A673 (cell line): Measurements from ENCODE around the gene ELP4. TPM values are rescaled to one million over a fixed set of nuclear protein-coding genes. Genes with fewer than 3 reads are reported as not detected.
A peak's percentile ranks its signal among the peaks of the same experiment; 100 is the strongest.

ENCODE experiments used
- BruUV-seq: library from RNA; stranded (reverse); fragments of 400-500 nt; replicated peaks from 2 replicates; lab custom pipeline; 2021; lab: Mats Ljungman, UMichigan
- CTCF ChIA-PET: fragments of 300-600 bp; sonication (Branson Sonifier 250); formaldehyde crosslinking; loops from one replicate; lab custom pipeline; 2022; ENCODE audit warnings: antibody characterized with exemption; lab: Charles Lee
- POLR2A ChIA-PET: fragments of 300-600 bp; sonication (Branson Sonifier 250); formaldehyde crosslinking; loops from one replicate; lab custom pipeline; 2022; ENCODE audit warnings: antibody characterized with exemption; ENCODE audit not compliant: low non-redundant PET; lab: Charles Lee
- DNase-seq: peaks from one replicate; pipeline ENCODE4 v3.0.0-alpha.2; 2015; ENCODE audit warnings: low spot score
- H3K27ac ChIP-seq: fragments of 200-600 bp; sonication (generic); 2 replicates; pipeline ENCODE4 v1.5.1; 2016; ENCODE audit warnings: mixed run types, low read depth, mild to moderate bottlenecking, mixed read lengths, antibody characterized with exemption, low read length; ENCODE audit not compliant: poor library complexity, severe bottlenecking
- H3K27me3 ChIP-seq: fragments of 200-600 bp; sonication (generic); replicated peaks from 2 replicates; pipeline ENCODE4 v1.6.1; 2017; ENCODE audit warnings: mixed run types, low read depth, mild to moderate bottlenecking, mixed read lengths, antibody characterized with exemption, low read length; ENCODE audit not compliant: insufficient read depth, poor library complexity
- H3K36me3 ChIP-seq: fragments of 200-600 bp; sonication (generic); 2 replicates; pipeline ENCODE4 v1.6.1; 2016; ENCODE audit warnings: mixed run types, mild to moderate bottlenecking, mixed read lengths, antibody characterized with exemption, low read length; ENCODE audit not compliant: insufficient read depth, poor library complexity, severe bottlenecking
- H3K4me1 ChIP-seq: fragments of 200-600 bp; sonication (generic); 2 replicates; pipeline ENCODE4 v1.6.1; 2017; ENCODE audit warnings: mixed run types, mild to moderate bottlenecking, mixed read lengths, antibody characterized with exemption, low read length; ENCODE audit not compliant: insufficient read depth, poor library complexity, severe bottlenecking
- H3K4me3 ChIP-seq: fragments of 200-600 bp; sonication (generic); 2 replicates; pipeline ENCODE4 v1.5.1; 2016; ENCODE audit warnings: low read depth, mixed run types, mild to moderate bottlenecking, mixed read lengths, low read length; ENCODE audit not compliant: poor library complexity, severe bottlenecking
- H3K9me3 ChIP-seq: fragments of 200-600 bp; sonication (generic); 2 replicates; pipeline ENCODE4 v1.6.1; 2016; ENCODE audit warnings: mixed run types, low read depth, mild to moderate bottlenecking, mixed read lengths, antibody characterized with exemption, low read length; ENCODE audit not compliant: poor library complexity, severe bottlenecking
- EZH2 ChIP-seq: fragments of 200-600 bp; sonication (generic); IDR thresholded peaks from 2 replicates; pipeline ENCODE4 v1.6.1; 2017; ENCODE audit warnings: borderline replicate concordance, low read depth, mild to moderate bottlenecking, mixed read lengths, antibody characterized with exemption, low read length; ENCODE audit not compliant: poor library complexity, severe bottlenecking
- intact Hi-C: fragments of 100-400 bp; cut with micrococcal nuclease; formaldehyde crosslinking; loops from one replicate; pipeline ENCODE4 v1.10.0; 2022; ENCODE audit not compliant: unreplicated experiment
- total RNA-seq: library from RNA; stranded (reverse); gene quantifications from 2 replicates; pipeline ENCODE4 v1.2.3, GENCODE V29; 2021
- TF ChIP-seq, protein P1 (sequence below): fragments of 300-800, 200-600 bp; sonication (generic); conservative IDR thresholded peaks from 2 replicates; pipeline ENCODE4 v1.5.1; 2017; ENCODE audit warnings: low read depth, mild to moderate bottlenecking, antibody characterized with exemption, low read length, moderate library complexity, mixed read lengths

The ELP4 gene
- total RNA-seq, 1 experiment from 2014 or later: 49.4 TPM

DNA sequence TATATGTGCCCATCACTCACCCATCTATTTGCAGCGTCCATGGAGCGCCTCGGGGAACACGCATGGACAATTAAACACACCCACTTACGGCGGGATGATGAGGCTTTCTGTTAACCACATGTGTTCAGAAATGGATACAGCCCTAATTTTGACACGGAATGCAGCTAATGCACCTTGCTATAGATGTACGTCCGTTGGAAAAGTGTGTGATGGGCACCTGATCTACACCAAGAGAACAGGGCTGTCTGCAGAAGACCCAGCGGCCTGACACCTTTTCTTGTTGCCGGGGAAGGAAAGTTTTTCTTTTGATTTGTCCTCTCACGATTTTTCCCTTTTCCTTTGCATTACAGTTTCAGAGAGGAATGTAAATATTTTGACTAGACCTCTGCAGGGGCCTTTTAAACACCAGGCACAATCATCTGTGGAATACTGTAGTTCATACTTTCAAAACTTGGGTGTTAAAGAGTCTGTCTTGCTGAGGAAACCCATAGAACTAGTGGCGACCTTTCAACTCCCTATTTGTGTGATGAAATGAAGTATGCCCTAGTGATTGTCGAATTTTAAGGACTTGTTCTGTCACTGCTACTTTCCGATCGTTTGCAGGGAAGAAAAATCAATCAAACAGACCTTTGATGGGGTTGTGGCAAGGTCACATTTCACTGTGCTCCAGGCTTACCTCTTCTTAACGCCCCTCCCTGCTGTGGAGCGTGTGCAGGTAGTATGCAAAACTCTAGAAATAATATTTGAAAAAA, 318.1 kb downstream of the ELP4 start:
- no peaks in the 10 kb centered on the region for H3K9me3 ChIP-seq
- peak overlapping the region; percentile 5 for H3K4me3 ChIP-seq
- BruUV-seq: no TSS peak
- DNase-seq: no peak
- H3K27ac ChIP-seq: no peak overlapping the region
- intact Hi-C loops: no loop called here
- H3K36me3 ChIP-seq: no peaks in the 10 kb centered on the region
- H3K4me1 ChIP-seq: peaks cover 19% of the 10 kb centered on the region
- CTCF ChIA-PET: interaction anchor here (0.6 kb wide), 1 partner anchor 343 kb away, joined by 3 read pairs; no protein-coding TSS in a partner anchor
- POLR2A ChIA-PET: no interaction called here
- peak; percentile 82 for TF ChIP-seq EZH2
- TF ChIP-seq, protein P1, sequence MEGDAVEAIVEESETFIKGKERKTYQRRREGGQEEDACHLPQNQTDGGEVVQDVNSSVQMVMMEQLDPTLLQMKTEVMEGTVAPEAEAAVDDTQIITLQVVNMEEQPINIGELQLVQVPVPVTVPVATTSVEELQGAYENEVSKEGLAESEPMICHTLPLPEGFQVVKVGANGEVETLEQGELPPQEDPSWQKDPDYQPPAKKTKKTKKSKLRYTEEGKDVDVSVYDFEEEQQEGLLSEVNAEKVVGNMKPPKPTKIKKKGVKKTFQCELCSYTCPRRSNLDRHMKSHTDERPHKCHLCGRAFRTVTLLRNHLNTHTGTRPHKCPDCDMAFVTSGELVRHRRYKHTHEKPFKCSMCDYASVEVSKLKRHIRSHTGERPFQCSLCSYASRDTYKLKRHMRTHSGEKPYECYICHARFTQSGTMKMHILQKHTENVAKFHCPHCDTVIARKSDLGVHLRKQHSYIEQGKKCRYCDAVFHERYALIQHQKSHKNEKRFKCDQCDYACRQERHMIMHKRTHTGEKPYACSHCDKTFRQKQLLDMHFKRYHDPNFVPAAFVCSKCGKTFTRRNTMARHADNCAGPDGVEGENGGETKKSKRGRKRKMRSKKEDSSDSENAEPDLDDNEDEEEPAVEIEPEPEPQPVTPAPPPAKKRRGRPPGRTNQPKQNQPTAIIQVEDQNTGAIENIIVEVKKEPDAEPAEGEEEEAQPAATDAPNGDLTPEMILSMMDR: no peak
- peaks cover 100% of the 10 kb centered on the region for H3K27me3 ChIP-seq

DNA sequence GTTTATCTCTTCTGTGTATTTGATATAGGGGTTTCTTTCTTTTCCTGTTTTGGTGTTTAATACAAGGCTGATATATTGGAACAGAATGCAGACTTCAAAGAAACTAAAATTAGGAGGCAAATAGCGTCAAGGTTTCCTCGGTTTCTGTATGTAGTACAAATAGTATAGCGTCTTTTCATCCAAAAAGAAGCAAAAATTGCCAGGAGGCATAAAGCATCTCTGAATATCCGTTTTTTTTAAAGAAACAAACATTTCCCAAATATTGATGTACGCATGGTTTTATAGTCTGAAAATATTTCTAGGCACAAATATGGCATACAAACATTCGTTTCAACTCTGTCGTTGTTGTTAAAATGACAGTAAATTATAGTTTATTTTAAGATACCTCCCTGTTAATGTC, 318.6 kb downstream of the ELP4 start:
- H3K4me1 ChIP-seq: peaks cover 19% of the 10 kb centered on the region
- H3K27me3 ChIP-seq: peaks cover 100% of the 10 kb centered on the region
- H3K36me3 ChIP-seq: no peaks in the 10 kb centered on the region
- H3K9me3 ChIP-seq: no peaks in the 10 kb centered on the region
- TF ChIP-seq, protein P1: no peak
- no peak for TF ChIP-seq EZH2
- H3K4me3 ChIP-seq: no peak overlapping the region
- ChIA-PET POLR2A (no interaction called here), CTCF (no interaction called here)
- DNase-seq: no peak
- no peak overlapping the region for H3K27ac ChIP-seq
- no TSS peak for BruUV-seq
- intact Hi-C loops: no loop called here

DNA sequence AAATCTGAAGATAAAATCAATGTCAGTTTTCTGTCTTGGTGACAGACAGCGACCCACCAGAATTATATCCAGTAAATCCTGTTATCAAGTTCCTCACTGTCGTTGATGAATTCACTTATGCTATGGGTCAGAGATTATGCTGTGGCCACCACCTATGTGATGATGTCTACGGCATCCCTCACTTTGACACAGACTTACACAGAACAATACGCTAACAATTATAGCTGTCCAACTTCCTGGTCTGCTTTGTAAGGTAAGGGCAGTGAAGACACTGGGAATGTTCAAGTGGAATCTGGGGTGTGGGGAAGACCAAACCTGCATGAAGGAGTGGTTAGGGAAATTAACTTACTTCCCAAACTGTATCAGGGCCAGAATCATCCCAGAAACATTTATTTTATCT, 320.8 kb downstream of the ELP4 start:
- DNase-seq: no peak
- no peaks in the 10 kb centered on the region for H3K9me3 ChIP-seq
- peaks cover 100% of the 10 kb centered on the region for H3K27me3 ChIP-seq
- peaks cover 18% of the 10 kb centered on the region for H3K4me1 ChIP-seq
- H3K36me3 ChIP-seq: no peaks in the 10 kb centered on the region
- ChIA-PET CTCF (no interaction called here), POLR2A (no interaction called here)
- TF ChIP-seq, protein P1: no peak
- TF ChIP-seq EZH2: no peak
- H3K4me3 ChIP-seq: no peak overlapping the region
- no peak overlapping the region for H3K27ac ChIP-seq
- intact Hi-C loops: no loop called here
- BruUV-seq: no TSS peak
